Epithelial cell of esophagus (primary cell): ENCODE measurements around the gene GAB2.

Experiments used
- DNase-seq: peaks from one replicate; pipeline ENCODE4 v3.0.0; 2010; ENCODE audit warnings: low read depth
- H3K4me3 ChIP-seq: 2 replicates; pipeline ENCODE4 v1.5.1; 2011; ENCODE audit warnings: mild to moderate bottlenecking, low read length, control low read depth
- CTCF ChIP-seq: IDR thresholded peaks from 2 replicates; pipeline ENCODE4 v1.5.1; 2011; ENCODE audit warnings: low read depth, mild to moderate bottlenecking, low read length, control low read depth, inconsistent platforms; ENCODE audit not compliant: insufficient read depth; ENCODE audit errors: missing control alignments

The GAB2 gene

GRCh38 chr11:78347956-78348355 lies 69.7 kb downstream of the GAB2 start:
- H3K4me3 ChIP-seq, result no peak overlapping the region
- TF ChIP-seq CTCF, result no peak
- no peak for DNase-seq

DNA sequence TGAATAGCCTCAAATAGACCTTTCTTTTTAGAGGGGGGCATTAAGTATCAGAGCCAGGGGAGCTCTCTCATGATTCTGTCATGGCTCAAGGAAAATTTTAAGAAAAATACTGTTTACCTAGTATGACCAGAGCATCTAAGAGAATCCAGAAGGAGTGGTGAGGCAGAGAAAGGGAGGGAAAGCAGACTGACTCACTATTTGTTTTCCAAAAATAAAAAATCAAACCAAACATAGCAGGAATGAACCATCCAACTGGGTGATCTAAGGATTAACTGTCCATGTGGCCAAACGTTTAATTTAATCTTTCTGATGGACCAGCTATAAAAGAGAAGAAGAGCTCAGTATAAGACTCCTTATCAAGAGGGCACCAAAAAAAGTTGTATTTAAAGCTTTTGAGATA lies 70.8 kb downstream of the GAB2 start:
- H3K4me3 ChIP-seq, result no peak overlapping the region
- DNase-seq, result no peak
- no peak for TF ChIP-seq CTCF

- no peak for DNase-seq
- no peak overlapping the region for H3K4me3 ChIP-seq
- TF ChIP-seq CTCF, result no peak
Measured at GRCh38 chr11:78345450-78345849, 72.2 kb downstream of the GAB2 start.

- H3K4me3 ChIP-seq, result no peak overlapping the region
- DNase-seq, result no peak
- no peak for TF ChIP-seq CTCF
Measured at GRCh38 chr11:78344676-78345075, 72.9 kb downstream of the GAB2 start.

- TF ChIP-seq CTCF, result no peak
- DNase-seq, result no peak
- H3K4me3 ChIP-seq, result no peak overlapping the region
Measured at GRCh38 chr11:78344094-78344493, 73.5 kb downstream of the GAB2 start.

- TF ChIP-seq CTCF, result no peak
- no peak for DNase-seq
- H3K4me3 ChIP-seq, result no peak overlapping the region
Measured at GRCh38 chr11:78343303-78343702, 74.3 kb downstream of the GAB2 start.

GRCh38 chr11:78341841-78342240 lies 75.8 kb downstream of the GAB2 start:
- TF ChIP-seq CTCF, result no peak
- no peak overlapping the region for H3K4me3 ChIP-seq
- no peak for DNase-seq
